Gastroesophageal sphincter (tissue), 3 donors: ENCODE data around the gene RGS16.

ENCODE experiments used
- CTCF ChIP-seq, 4 experiments: fragments of 200-600 bp in 2 of 4; fragments of 450-650 bp in 2 of 4; sonication (generic) in 1 of 4; IDR thresholded peaks; one replicate each; pipeline ENCODE4 v1.5.1; 2017 to 2019; ENCODE audit warnings: antibody characterized with exemption in 4 of 4, mild to moderate bottlenecking in 2 of 4, moderate library complexity in 2 of 4
- EP300 ChIP-seq: sonication (generic); formaldehyde crosslinking; IDR thresholded peaks from one replicate; pipeline ENCODE4 v1.6.1; 2017; ENCODE audit warnings: antibody characterized with exemption, mild to moderate bottlenecking
- POLR2A ChIP-seq, 2 donors: fragments of 450-650 bp; IDR thresholded peaks; one replicate each; pipeline ENCODE4 v1.6.1; 2017; ENCODE audit warnings: antibody characterized with exemption in 2 of 2, mild to moderate bottlenecking in 2 of 2, moderate library complexity in 1 of 2

DNA sequence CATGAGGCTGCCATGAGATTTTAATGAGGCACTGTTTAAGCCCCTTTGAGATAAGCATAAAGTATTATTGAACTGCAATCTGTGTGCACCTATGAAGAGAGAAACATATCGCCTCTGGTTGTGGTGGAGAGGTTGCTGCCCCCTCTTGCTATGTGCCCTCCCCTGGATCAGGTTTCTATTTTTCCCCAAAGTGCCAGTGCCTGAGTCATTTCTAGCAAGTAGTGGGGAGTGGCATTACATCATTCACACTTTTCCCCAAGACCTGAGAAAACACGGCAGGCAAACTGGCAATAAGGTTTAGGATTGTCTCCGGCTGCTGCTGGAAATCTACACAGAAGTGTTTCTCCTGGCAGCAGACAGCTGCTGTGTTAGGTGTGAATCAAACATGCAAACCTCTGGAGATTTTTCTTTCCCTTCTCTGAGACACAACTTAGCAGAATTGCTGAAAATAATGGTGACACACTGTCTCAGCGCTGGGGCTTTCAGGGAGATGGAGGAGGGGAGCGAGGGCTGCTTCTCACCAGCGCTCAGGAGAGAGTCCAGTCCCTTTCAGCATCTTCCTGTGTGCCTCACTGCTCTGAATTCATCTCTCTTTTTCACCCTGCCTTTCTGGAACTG lies 13.7 kb upstream of the RGS16 start:
- TF ChIP-seq CTCF (IDR thresholded peaks at IDR 0.05) (no peak), EP300 (no peak), POLR2A (IDR thresholded peaks at IDR 0.05) (no peak)
